GM12873 (cell line): Measurements from ENCODE around the gene ADM5.

ENCODE experiments used
- TF ChIP-seq, protein P1 (sequence below): IDR thresholded peaks from 2 replicates; pipeline ENCODE4 v1.5.1; 2012; ENCODE audit warnings: low read depth, mild to moderate bottlenecking, moderate library complexity, low read length, control low read depth; ENCODE audit not compliant: insufficient read depth; ENCODE audit errors: missing control alignments

ADM5 gene

DNA sequence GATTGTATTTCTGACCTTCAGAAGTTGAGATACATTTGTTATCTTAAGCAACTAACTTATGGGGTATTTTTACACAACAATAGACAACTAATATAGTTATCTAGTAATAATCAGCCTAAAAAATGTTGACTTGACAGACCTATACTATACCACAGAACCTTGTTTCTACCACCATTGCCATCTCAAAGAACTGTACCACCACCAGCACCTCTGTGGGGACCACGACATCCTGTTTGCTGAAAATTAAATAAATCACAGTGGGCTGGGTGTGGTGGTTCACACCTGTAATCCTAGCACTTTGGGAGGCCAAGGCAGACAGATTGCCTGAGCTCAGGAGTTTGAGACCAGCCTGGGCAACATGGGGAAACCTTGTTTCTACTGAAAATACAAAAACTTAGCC is 49.7 kb downstream of the ADM5 start:
- TF ChIP-seq, protein P1, sequence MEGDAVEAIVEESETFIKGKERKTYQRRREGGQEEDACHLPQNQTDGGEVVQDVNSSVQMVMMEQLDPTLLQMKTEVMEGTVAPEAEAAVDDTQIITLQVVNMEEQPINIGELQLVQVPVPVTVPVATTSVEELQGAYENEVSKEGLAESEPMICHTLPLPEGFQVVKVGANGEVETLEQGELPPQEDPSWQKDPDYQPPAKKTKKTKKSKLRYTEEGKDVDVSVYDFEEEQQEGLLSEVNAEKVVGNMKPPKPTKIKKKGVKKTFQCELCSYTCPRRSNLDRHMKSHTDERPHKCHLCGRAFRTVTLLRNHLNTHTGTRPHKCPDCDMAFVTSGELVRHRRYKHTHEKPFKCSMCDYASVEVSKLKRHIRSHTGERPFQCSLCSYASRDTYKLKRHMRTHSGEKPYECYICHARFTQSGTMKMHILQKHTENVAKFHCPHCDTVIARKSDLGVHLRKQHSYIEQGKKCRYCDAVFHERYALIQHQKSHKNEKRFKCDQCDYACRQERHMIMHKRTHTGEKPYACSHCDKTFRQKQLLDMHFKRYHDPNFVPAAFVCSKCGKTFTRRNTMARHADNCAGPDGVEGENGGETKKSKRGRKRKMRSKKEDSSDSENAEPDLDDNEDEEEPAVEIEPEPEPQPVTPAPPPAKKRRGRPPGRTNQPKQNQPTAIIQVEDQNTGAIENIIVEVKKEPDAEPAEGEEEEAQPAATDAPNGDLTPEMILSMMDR: no peak

DNA sequence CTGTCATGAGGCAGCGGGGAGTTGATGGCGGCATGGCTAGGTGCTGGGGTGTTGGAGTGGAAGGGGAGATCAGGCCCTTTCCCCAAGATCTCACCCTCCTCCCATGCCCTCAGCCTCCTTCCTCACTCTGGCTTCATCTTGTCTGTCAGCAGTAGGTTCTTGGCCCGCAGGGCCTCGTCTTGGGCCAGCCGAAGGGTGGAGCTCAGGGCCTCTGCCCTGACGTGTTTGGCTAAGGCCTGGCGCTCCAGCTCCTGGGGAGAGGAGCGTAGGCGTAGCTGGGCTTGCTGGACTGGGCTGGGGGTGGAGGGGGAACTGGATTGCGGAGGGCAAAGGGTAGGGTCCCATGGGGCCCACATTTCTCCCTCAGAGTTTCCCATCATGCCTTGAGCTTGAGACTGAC is 50.5 kb downstream of the ADM5 start:
- TF ChIP-seq, protein P1: no peak
